ENCODE results near the gene TGIF2. TPM values are rescaled to one million over a fixed set of nuclear protein-coding genes. Genes with fewer than 3 reads are reported as not detected.

The TGIF2 gene
- total and polyA plus RNA-seq, 2 donors (not counting 3 experiments of a cell fraction or from before 2014, with no cell fraction given) = 18.9 to 21.0 TPM

- Histone ChIP-seq H3K9me1 (replicated peaks; ENCODE audit: control insufficient read depth, extremely low read depth, insufficient read depth, low read length) (no peaks in the 10 kb centered on the region), H3K4me1 (ENCODE audit: control insufficient read depth, extremely low read depth, insufficient read depth, low read length) (no peaks in the 10 kb centered on the region), H4K20me1 (replicated peaks; ENCODE audit: control insufficient read depth, extremely low read depth, insufficient read depth, low read length) (no peaks in the 10 kb centered on the region), H3K27ac (ENCODE audit: insufficient read depth, low read depth, low read length) (no peak overlapping the region), H3K4me2 (ENCODE audit: insufficient read depth, low read length) (no peak overlapping the region), H3K9ac (replicated peaks; ENCODE audit: extremely low read depth, insufficient read depth, low read length) (no peak overlapping the region), H3K36me3 (ENCODE audit: control insufficient read depth in 2 of 2, extremely low read depth in 1 of 2, insufficient read depth in 2 of 2, low read length in 2 of 2) (peaks cover 0 to 5% of the 10 kb centered on the region in 2 experiments), H3K79me2 (ENCODE audit: control insufficient read depth, insufficient read depth, low read length) (no peaks in the 10 kb centered on the region), H2AFZ (ENCODE audit: low read depth, low read length) (no peak overlapping the region), H3K9me3 (replicated peaks; ENCODE audit: control insufficient read depth, insufficient read depth, low read length) (no peaks in the 10 kb centered on the region), H3K4me3 (replicated peaks in 1 of 3; ENCODE audit: insufficient read depth in 1 of 3, low read depth in 1 of 3, low read length in 3 of 3) (no peak overlapping the region), H3K27me3 (ENCODE audit: control insufficient read depth in 2 of 2, insufficient read depth in 2 of 2, low read length in 2 of 2) (no peaks in the 10 kb centered on the region)
- no TSS peak for BruUV-seq (replicated peaks)
- DNase-seq (ENCODE audit: low read depth, low spot score) (no peak), FAIRE-seq (no peak)
- TF ChIP-seq GATA2 (IDR thresholded peaks at IDR 0.05; ENCODE audit: insufficient read depth, insufficient read length, low read depth, low read length) (no peak), POLR2AphosphoS5 (IDR thresholded peaks at IDR 0.05; ENCODE audit: insufficient read depth, low read depth, low read length) (no peak), EZH2 (IDR thresholded peaks at IDR 0.05; ENCODE audit: borderline replicate concordance, low read depth, low read length, severe bottlenecking) (no peak), JUN (IDR thresholded peaks at IDR 0.05; ENCODE audit: borderline replicate concordance, insufficient read depth, insufficient read length, low read depth) (no peak), POLR2A (IDR thresholded peaks at IDR 0.05; ENCODE audit: low read depth, low read length) (no peak), CTCF (IDR thresholded peaks at IDR 0.05; ENCODE audit: extremely low read depth in 1 of 2, insufficient read depth in 1 of 2, low read depth in 1 of 2, low read length in 2 of 2) (no peak), MYC (IDR thresholded peaks at IDR 0.05; ENCODE audit: low read depth, low read length) (no peak), MAX (IDR thresholded peaks at IDR 0.05; ENCODE audit: insufficient read depth, insufficient read length) (no peak), FOS (IDR thresholded peaks at IDR 0.05; ENCODE audit: borderline replicate concordance, insufficient read depth, low read length) (no peak)
- dilution Hi-C loops (cut with MboI; ENCODE audit: extremely low pct_ligation_motif_present, low sequenced_read_pairs) (no loop called here), intact Hi-C loops (cut with micrococcal nuclease) (loop anchor here (10.0 kb wide), 1 partner anchor 314 kb away; a partner anchor contains a TSS)
- ChIA-PET CTCF (interaction anchor here (1.0 kb wide), 1 partner anchor 55 kb away, joined by 5 read pairs; the partner anchor contains the start of gene RAB5IF), POLR2A (no interaction called here)
Observed at GRCh38 chr20:36550790-36551299, 22.6 kb upstream of the TGIF2 start.
